Measurements from ENCODE around the gene TNNI3K.

Gene TNNI3K

GRCh38 chr1:74548961-74549750, 314.0 kb downstream of the TNNI3K start:
- DNase-seq (ENCODE audit: extremely low read depth, insufficient read length): no peak
- no peaks in the 10 kb centered on the region for H3K36me3 ChIP-seq (ENCODE audit: control insufficient read depth, insufficient read depth, low read length)
- H3K4me3 ChIP-seq (replicated peaks; ENCODE audit: low read depth, low read length): no peak overlapping the region
- no peaks in the 10 kb centered on the region; the same call in 1 of the 2 replicates for H3K27me3 ChIP-seq (replicated peaks; ENCODE audit: control insufficient read depth, insufficient read depth, low read length)
- no peak for TF ChIP-seq CTCF (IDR thresholded peaks at IDR 0.05; ENCODE audit: insufficient read depth, low read length, poor library complexity, severe bottlenecking)

- DNase-seq (ENCODE audit: extremely low read depth, insufficient read length): no peak
- Histone ChIP-seq H3K36me3 (ENCODE audit: control insufficient read depth, insufficient read depth, low read length) (no peaks in the 10 kb centered on the region), H3K27me3 (replicated peaks; ENCODE audit: control insufficient read depth, insufficient read depth, low read length) (no peaks in the 10 kb centered on the region; the same call in 1 of the 2 replicates), H3K4me3 (replicated peaks; ENCODE audit: low read depth, low read length) (no peak overlapping the region)
- TF ChIP-seq CTCF (IDR thresholded peaks at IDR 0.05; ENCODE audit: insufficient read depth, low read length, poor library complexity, severe bottlenecking): no peak
Observed at GRCh38 chr1:74549932-74550331, 314.7 kb downstream of the TNNI3K start.

- Histone ChIP-seq H3K36me3 (ENCODE audit: control insufficient read depth, insufficient read depth, low read length) (no peaks in the 10 kb centered on the region), H3K27me3 (replicated peaks; ENCODE audit: control insufficient read depth, insufficient read depth, low read length) (peaks cover 2% of the 10 kb centered on the region; the same call in 1 of the 2 replicates), H3K4me3 (replicated peaks; ENCODE audit: low read depth, low read length) (no peak overlapping the region)
- DNase-seq (ENCODE audit: extremely low read depth, insufficient read length): no peak
- no peak for TF ChIP-seq CTCF (IDR thresholded peaks at IDR 0.05; ENCODE audit: insufficient read depth, low read length, poor library complexity, severe bottlenecking)
Observed at GRCh38 chr1:74570797-74571492, 335.8 kb downstream of the TNNI3K start.

- no peaks in the 10 kb centered on the region for H3K36me3 ChIP-seq (ENCODE audit: control insufficient read depth, insufficient read depth, low read length)
- peaks cover 2% of the 10 kb centered on the region; the same call in 1 of the 2 replicates for H3K27me3 ChIP-seq (replicated peaks; ENCODE audit: control insufficient read depth, insufficient read depth, low read length)
- TF ChIP-seq CTCF (IDR thresholded peaks at IDR 0.05; ENCODE audit: insufficient read depth, low read length, poor library complexity, severe bottlenecking): no peak
- no peak overlapping the region for H3K4me3 ChIP-seq (replicated peaks; ENCODE audit: low read depth, low read length)
- no peak for DNase-seq (ENCODE audit: extremely low read depth, insufficient read length)
Observed at GRCh38 chr1:74571493-74571800, 336.3 kb downstream of the TNNI3K start.

GRCh38 chr1:74571891-74572290, 336.7 kb downstream of the TNNI3K start:
- no peak for TF ChIP-seq CTCF (IDR thresholded peaks at IDR 0.05; ENCODE audit: insufficient read depth, low read length, poor library complexity, severe bottlenecking)
- DNase-seq (ENCODE audit: extremely low read depth, insufficient read length): no peak
- Histone ChIP-seq H3K4me3 (replicated peaks; ENCODE audit: low read depth, low read length) (no peak overlapping the region), H3K36me3 (ENCODE audit: control insufficient read depth, insufficient read depth, low read length) (no peaks in the 10 kb centered on the region), H3K27me3 (replicated peaks; ENCODE audit: control insufficient read depth, insufficient read depth, low read length) (peaks cover 2% of the 10 kb centered on the region; the same call in 1 of the 2 replicates)
